Retina (tissue), 1 donor: Measurements from ENCODE around the gene C17orf107.

ENCODE experiments used
- DNase-seq: peaks from one replicate; pipeline ENCODE4 v3.0.0-alpha.2; 2016

The C17orf107 gene

GRCh38 chr17:4937553-4937952, 38.2 kb downstream of the C17orf107 start:
- DNase-seq = no peak

GRCh38 chr17:4938069-4938491, 38.7 kb downstream of the C17orf107 start:
- no peak for DNase-seq

GRCh38 chr17:4938688-4939545, 39.6 kb downstream of the C17orf107 start:
- no peak for DNase-seq

GRCh38 chr17:4939546-4939795, 40.1 kb downstream of the C17orf107 start:
- DNase-seq = no peak

GRCh38 chr17:4939796-4940554, 40.6 kb downstream of the C17orf107 start, which contains the start of the genes RNF167 and SLC25A11:
Gene RNF167 (plus strand): TSS chr17:4940268. CDS start chr17:4940910, 642 bp downstream.
Gene SLC25A11 (minus strand): TSS chr17:4940046. CDS start chr17:4939910, 136 bp downstream.
- peak; percentile 99 for DNase-seq

GRCh38 chr17:4940555-4941318, 41.4 kb downstream of the C17orf107 start:
- DNase-seq = no peak

- no peak for DNase-seq
Observed at GRCh38 chr17:4941319-4941610, 41.9 kb downstream of the C17orf107 start.

GRCh38 chr17:4942760-4943508, 43.6 kb downstream of the C17orf107 start:
- no peak for DNase-seq

GRCh38 chr17:4944163-4944553, 44.8 kb downstream of the C17orf107 start:
- no peak for DNase-seq

GRCh38 chr17:4944554-4945175, 45.3 kb downstream of the C17orf107 start:
- DNase-seq = no peak

- no peak for DNase-seq
Observed at GRCh38 chr17:4945176-4945943, 46.0 kb downstream of the C17orf107 start.

- no peak for DNase-seq
Observed at GRCh38 chr17:4945944-4946280, 46.6 kb downstream of the C17orf107 start.

- DNase-seq = no peak
Observed at GRCh38 chr17:4946312-4946976, 47.1 kb downstream of the C17orf107 start.

- no peak for DNase-seq
Observed at GRCh38 chr17:4947010-4947410, 47.7 kb downstream of the C17orf107 start.

- DNase-seq = peak; percentile 66
Observed at GRCh38 chr17:4947411-4948165, 48.3 kb downstream of the C17orf107 start.

- peak; percentile 86 for DNase-seq
Observed at GRCh38 chr17:4948166-4948930, 49.0 kb downstream of the C17orf107 start, which contains the start of gene PFN1. Gene PFN1 (minus strand): TSS chr17:4948530. CDS start chr17:4948394, 136 bp downstream.

GRCh38 chr17:4948931-4949320, 49.6 kb downstream of the C17orf107 start:
- DNase-seq = peak; percentile 92

- DNase-seq = peak; percentile 73
Observed at GRCh38 chr17:4949321-4950074, 50.2 kb downstream of the C17orf107 start.
